ENCODE data around the gene SMPDL3A. TPM values are rescaled to one million over a fixed set of nuclear protein-coding genes. Genes with fewer than 3 reads are reported as not detected.

Gene SMPDL3A
- total and polyA plus RNA-seq, 12 donors: 10.2 to 51.8 (median 34.0) TPM

- Histone ChIP-seq H3K36me3 (replicated peaks in 1 of 2) (no peaks in the 10 kb centered on the region), H3K4me3 (no peak overlapping the region), H3K9me3 (replicated peaks in 1 of 3) (no peaks in the 10 kb centered on the region), H3K4me1 (replicated peaks in 1 of 2) (no peaks in the 10 kb centered on the region), H3K27me3 (no peaks in the 10 kb centered on the region), H3K27ac (no peak overlapping the region)
- TF ChIP-seq, protein P1, sequence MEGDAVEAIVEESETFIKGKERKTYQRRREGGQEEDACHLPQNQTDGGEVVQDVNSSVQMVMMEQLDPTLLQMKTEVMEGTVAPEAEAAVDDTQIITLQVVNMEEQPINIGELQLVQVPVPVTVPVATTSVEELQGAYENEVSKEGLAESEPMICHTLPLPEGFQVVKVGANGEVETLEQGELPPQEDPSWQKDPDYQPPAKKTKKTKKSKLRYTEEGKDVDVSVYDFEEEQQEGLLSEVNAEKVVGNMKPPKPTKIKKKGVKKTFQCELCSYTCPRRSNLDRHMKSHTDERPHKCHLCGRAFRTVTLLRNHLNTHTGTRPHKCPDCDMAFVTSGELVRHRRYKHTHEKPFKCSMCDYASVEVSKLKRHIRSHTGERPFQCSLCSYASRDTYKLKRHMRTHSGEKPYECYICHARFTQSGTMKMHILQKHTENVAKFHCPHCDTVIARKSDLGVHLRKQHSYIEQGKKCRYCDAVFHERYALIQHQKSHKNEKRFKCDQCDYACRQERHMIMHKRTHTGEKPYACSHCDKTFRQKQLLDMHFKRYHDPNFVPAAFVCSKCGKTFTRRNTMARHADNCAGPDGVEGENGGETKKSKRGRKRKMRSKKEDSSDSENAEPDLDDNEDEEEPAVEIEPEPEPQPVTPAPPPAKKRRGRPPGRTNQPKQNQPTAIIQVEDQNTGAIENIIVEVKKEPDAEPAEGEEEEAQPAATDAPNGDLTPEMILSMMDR (IDR thresholded peaks at IDR 0.05): no peak
- no peak for TF ChIP-seq POLR2A (IDR thresholded peaks at IDR 0.05)
- WGBS, 4 donors: 65 to 89% (median 84%) methylated on average over 1 of the region's 1 CpG
- DNase-seq: no peak
- intact Hi-C loops (cut with DNase I): no loop called here
Observed at GRCh38 chr6:122831511-122831910, 42.5 kb downstream of the SMPDL3A start.

DNA sequence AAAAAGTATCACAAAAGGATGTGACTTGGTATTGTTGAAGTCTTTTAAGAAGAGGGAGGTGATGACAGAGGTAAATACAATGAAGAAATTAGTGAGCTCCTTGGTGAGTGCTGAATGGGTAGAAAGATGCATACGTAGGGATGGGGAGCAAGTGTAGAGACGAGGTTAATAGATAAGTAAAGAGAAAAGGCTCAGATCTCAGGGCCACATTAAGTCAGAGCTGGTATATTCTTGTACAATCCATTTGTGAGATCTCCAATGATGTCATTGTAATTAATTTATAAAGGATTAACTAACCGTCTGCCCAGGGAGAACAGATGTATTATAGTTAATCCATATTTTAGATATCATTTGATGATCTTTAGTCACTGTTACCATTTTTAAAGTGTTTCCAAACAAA lies 43.4 kb downstream of the SMPDL3A start:
- no peaks in the 10 kb centered on the region for H3K9me3 ChIP-seq (replicated peaks in 1 of 3)
- TF ChIP-seq, protein P1 (IDR thresholded peaks at IDR 0.05): no peak
- no peak for TF ChIP-seq POLR2A (IDR thresholded peaks at IDR 0.05)
- 71 to 78% (median 73%) methylated on average over 3 of the region's 3 CpGs for WGBS, 4 donors
- H3K27me3 ChIP-seq: no peaks in the 10 kb centered on the region
- no peak overlapping the region for H3K27ac ChIP-seq
- no peak for DNase-seq
- H3K4me1 ChIP-seq (replicated peaks in 1 of 2): no peaks in the 10 kb centered on the region
- H3K4me3 ChIP-seq: no peak overlapping the region
- no peaks in the 10 kb centered on the region for H3K36me3 ChIP-seq (replicated peaks in 1 of 2)
- intact Hi-C loops (cut with DNase I): no loop called here

DNA sequence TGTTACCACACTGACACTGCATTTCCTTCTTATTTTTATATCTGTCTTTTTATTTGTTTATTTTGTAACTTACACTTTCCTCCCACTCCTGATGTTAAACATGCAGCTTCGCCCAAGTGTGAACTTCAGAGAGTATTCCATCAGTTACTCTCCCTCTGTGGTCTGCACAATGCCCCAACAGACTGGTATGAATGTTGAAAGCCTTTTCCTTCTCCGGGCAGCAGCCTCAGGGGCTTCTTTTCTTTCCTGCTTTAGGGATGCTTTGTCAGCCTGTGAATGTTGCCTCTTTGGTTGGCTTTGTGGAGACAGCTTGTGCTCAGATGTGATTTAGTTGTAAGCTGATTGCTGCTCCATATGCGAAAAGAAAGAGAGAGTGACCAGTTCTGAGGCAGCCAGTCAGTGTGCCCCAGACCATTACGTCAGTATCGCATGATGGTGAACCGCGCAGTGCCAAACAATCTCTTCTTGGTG lies 44.0 kb downstream of the SMPDL3A start:
- H3K27me3 ChIP-seq: no peaks in the 10 kb centered on the region
- H3K36me3 ChIP-seq (replicated peaks in 1 of 2): no peaks in the 10 kb centered on the region
- 77 to 87% (median 83%) methylated on average over 7 of the region's 7 CpGs for WGBS, 4 donors
- H3K4me1 ChIP-seq (replicated peaks in 1 of 2): no peaks in the 10 kb centered on the region
- TF ChIP-seq POLR2A (IDR thresholded peaks at IDR 0.05): no peak
- TF ChIP-seq, protein P1 (IDR thresholded peaks at IDR 0.05): no peak
- no peak overlapping the region for H3K4me3 ChIP-seq
- no peak overlapping the region for H3K27ac ChIP-seq
- H3K9me3 ChIP-seq (replicated peaks in 1 of 3): no peaks in the 10 kb centered on the region
- DNase-seq: peak in 1 of 7 donors; percentile 54
- intact Hi-C loops (cut with DNase I): no loop called here

GRCh38 chr6:122838060-122838780 lies 49.2 kb downstream of the SMPDL3A start:
- H3K27ac ChIP-seq: no peak overlapping the region
- WGBS, 4 donors: 78 to 88% (median 81%) methylated on average over 3 of the region's 3 CpGs
- no peaks in the 10 kb centered on the region for H3K27me3 ChIP-seq
- no peaks in the 10 kb centered on the region for H3K9me3 ChIP-seq (replicated peaks in 1 of 3)
- no peak overlapping the region for H3K4me3 ChIP-seq
- TF ChIP-seq, protein P1 (IDR thresholded peaks at IDR 0.05): peak; percentile 18 to 51 (median 38)
- TF ChIP-seq POLR2A (IDR thresholded peaks at IDR 0.05): no peak
- H3K4me1 ChIP-seq (replicated peaks in 1 of 2): no peaks in the 10 kb centered on the region
- intact Hi-C loops (cut with DNase I): loop anchor here (2.0 to 5.0 kb wide), 3 partner anchors 91 to 107 kb away; no protein-coding TSS in a partner anchor
- no peaks in the 10 kb centered on the region for H3K36me3 ChIP-seq (replicated peaks in 1 of 2)
- no peak for DNase-seq
